PFSK-1 (cell line): ENCODE measurements around the gene LENG8.

Experiments
- POLR2AphosphoS5 ChIP-seq: IDR thresholded peaks from 2 replicates; pipeline ENCODE4 v1.6.1; 2012; ENCODE audit warnings: low read depth, mild to moderate bottlenecking, control low read depth, low read length, moderate library complexity
- SIN3A ChIP-seq: IDR thresholded peaks from 2 replicates; pipeline ENCODE4 v1.6.1; 2012; ENCODE audit warnings: mild to moderate bottlenecking, low read length, moderate library complexity, borderline replicate concordance; ENCODE audit not compliant: insufficient read depth
- TAF1 ChIP-seq: IDR thresholded peaks from 2 replicates; pipeline ENCODE4 v1.6.1; 2012; ENCODE audit warnings: low read length, control low read depth, borderline replicate concordance; ENCODE audit not compliant: insufficient read depth
- TF ChIP-seq, protein P1 (sequence below), 2 experiments: IDR thresholded peaks; 2 replicates each; pipeline versions ENCODE4 v1.6.1 to v1.8.0; 2011 to 2012; ENCODE audit warnings: low read depth in 2 of 2, low read length in 2 of 2, control low read depth in 1 of 2, inconsistent platforms in 1 of 2, mild to moderate bottlenecking in 1 of 2, moderate library complexity in 1 of 2; ENCODE audit not compliant: insufficient read depth in 1 of 2

GRCh38 chr19:54433697-54434096 lies 15.3 kb upstream of the LENG8 start:
- no peak for TF ChIP-seq TAF1
- TF ChIP-seq, protein P1, sequence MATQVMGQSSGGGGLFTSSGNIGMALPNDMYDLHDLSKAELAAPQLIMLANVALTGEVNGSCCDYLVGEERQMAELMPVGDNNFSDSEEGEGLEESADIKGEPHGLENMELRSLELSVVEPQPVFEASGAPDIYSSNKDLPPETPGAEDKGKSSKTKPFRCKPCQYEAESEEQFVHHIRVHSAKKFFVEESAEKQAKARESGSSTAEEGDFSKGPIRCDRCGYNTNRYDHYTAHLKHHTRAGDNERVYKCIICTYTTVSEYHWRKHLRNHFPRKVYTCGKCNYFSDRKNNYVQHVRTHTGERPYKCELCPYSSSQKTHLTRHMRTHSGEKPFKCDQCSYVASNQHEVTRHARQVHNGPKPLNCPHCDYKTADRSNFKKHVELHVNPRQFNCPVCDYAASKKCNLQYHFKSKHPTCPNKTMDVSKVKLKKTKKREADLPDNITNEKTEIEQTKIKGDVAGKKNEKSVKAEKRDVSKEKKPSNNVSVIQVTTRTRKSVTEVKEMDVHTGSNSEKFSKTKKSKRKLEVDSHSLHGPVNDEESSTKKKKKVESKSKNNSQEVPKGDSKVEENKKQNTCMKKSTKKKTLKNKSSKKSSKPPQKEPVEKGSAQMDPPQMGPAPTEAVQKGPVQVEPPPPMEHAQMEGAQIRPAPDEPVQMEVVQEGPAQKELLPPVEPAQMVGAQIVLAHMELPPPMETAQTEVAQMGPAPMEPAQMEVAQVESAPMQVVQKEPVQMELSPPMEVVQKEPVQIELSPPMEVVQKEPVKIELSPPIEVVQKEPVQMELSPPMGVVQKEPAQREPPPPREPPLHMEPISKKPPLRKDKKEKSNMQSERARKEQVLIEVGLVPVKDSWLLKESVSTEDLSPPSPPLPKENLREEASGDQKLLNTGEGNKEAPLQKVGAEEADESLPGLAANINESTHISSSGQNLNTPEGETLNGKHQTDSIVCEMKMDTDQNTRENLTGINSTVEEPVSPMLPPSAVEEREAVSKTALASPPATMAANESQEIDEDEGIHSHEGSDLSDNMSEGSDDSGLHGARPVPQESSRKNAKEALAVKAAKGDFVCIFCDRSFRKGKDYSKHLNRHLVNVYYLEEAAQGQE (IDR thresholded peaks at IDR 0.05; ENCODE audit: insufficient read depth in 1 of 2, low read depth in 2 of 2, low read length in 2 of 2) = no peak
- no peak for TF ChIP-seq POLR2AphosphoS5
- no peak for TF ChIP-seq SIN3A
